Measurements from ENCODE around the gene ATXN2.

ATXN2 gene

DNA sequence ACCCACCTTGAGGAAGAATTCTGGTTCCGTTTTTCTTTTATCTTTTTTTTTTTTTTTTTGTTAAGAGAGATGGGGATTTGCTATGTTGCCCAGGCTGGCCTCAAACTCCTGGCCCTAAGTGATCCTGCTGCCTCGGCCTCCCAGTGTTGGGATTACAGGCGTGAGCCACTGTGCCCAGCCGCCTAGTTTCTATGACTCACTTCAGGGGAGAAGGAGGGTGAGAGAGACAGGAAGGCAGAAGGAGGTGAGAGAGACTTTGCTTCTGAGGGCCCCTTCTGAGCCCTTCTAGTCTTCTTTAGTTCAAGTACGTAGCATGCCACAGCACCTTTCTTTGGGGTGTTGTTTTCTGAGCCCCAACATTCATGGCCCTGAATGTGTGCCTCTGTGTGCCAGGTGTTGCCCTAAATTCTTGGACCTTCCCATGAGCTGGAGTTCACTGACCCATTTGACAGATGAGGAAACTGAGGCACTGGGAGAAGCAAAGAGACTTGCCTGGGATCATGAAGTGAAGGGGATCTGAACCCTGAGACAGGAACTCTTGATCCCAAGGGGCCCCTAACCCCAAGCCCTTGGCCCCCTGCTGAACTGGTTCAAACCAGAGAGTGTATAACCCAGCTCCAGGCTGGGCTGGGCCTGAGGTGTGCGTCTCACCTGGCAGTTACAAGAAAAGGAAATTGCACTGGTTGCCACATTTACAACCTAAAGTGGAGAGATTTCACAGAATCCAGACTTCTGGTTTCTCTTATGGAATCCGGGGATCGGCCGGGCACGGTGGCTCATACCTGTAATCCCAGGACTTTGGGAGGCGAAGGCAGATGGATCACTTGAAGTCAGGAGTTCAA, 172.6 kb downstream of the ATXN2 start:
- Histone ChIP-seq H3K9me3 (replicated peaks; ENCODE audit: insufficient read depth, low read length) (no peaks in the 10 kb centered on the region), H3K9me2 (replicated peaks; ENCODE audit: insufficient read depth, low read length) (no peaks in the 10 kb centered on the region), H3K27me3 (replicated peaks; ENCODE audit: insufficient read depth, low read length) (no peaks in the 10 kb centered on the region), H3K9ac (ENCODE audit: low read length) (no peak overlapping the region), H3F3A (ENCODE audit: insufficient read depth, low read length) (no peaks in the 10 kb centered on the region), H3K79me2 (ENCODE audit: low read length) (peaks cover 5% of the 10 kb centered on the region), H3K27ac (ENCODE audit: low read length) (no peak overlapping the region), H3K4me1 (ENCODE audit: low read length) (peaks cover 18% of the 10 kb centered on the region), H4K20me1 (ENCODE audit: insufficient read depth, low read length) (no peaks in the 10 kb centered on the region), H2AFZ (ENCODE audit: low read length) (no peak overlapping the region), H3K36me3 (replicated peaks; ENCODE audit: insufficient read depth, low read length) (no peaks in the 10 kb centered on the region), H3K4me2 (ENCODE audit: low read depth, low read length) (no peak overlapping the region), H3K4me3 (ENCODE audit: low read length) (no peak overlapping the region)
- TF ChIP-seq EZH2 (optimal IDR thresholded peaks at IDR 0.05; ENCODE audit: low read depth, low read length), result no peak
- TF ChIP-seq, protein P1, sequence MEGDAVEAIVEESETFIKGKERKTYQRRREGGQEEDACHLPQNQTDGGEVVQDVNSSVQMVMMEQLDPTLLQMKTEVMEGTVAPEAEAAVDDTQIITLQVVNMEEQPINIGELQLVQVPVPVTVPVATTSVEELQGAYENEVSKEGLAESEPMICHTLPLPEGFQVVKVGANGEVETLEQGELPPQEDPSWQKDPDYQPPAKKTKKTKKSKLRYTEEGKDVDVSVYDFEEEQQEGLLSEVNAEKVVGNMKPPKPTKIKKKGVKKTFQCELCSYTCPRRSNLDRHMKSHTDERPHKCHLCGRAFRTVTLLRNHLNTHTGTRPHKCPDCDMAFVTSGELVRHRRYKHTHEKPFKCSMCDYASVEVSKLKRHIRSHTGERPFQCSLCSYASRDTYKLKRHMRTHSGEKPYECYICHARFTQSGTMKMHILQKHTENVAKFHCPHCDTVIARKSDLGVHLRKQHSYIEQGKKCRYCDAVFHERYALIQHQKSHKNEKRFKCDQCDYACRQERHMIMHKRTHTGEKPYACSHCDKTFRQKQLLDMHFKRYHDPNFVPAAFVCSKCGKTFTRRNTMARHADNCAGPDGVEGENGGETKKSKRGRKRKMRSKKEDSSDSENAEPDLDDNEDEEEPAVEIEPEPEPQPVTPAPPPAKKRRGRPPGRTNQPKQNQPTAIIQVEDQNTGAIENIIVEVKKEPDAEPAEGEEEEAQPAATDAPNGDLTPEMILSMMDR (IDR thresholded peaks at IDR 0.05; ENCODE audit: low read length), result no peak
- no peak for TF ChIP-seq EZH2phosphoT487 (IDR thresholded peaks at IDR 0.05; ENCODE audit: low read length)
- DNase-seq, result no peak

DNA sequence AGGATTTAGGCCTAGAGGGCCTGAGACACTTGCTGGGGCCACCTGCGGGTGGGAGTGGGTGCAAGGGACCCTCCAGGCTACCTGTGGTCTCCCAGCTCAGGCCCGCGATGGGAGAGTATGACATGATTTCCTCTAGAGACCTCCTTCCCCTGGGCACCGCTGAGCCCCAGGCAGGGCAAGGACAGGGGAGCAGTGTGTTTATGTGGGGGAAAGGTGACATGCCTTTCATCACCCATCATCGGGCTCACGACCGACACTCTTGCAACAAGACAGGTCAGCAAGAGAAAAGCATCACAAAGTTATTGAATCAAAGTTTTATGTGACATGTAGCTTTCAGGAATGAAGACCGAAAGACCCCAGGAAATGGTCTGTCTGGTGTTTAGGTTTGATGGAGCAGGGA, 173.5 kb downstream of the ATXN2 start:
- DNase-seq, result no peak
- no peaks in the 10 kb centered on the region for H3K9me2 ChIP-seq (replicated peaks; ENCODE audit: insufficient read depth, low read length)
- H3K4me3 ChIP-seq (ENCODE audit: low read length), result no peak overlapping the region
- H2AFZ ChIP-seq (ENCODE audit: low read length), result no peak overlapping the region
- no peaks in the 10 kb centered on the region for H3F3A ChIP-seq (ENCODE audit: insufficient read depth, low read length)
- no peak overlapping the region for H3K9ac ChIP-seq (ENCODE audit: low read length)
- H3K27ac ChIP-seq (ENCODE audit: low read length), result no peak overlapping the region
- 0 out of 2 replicates have a peak, but pooled peaks cover 11% of the 10 kb centered on the region for H3K4me1 ChIP-seq (ENCODE audit: low read length)
- H3K4me2 ChIP-seq (ENCODE audit: low read depth, low read length), result no peak overlapping the region
- H3K9me3 ChIP-seq (replicated peaks; ENCODE audit: insufficient read depth, low read length), result no peaks in the 10 kb centered on the region
- TF ChIP-seq, protein P1 (IDR thresholded peaks at IDR 0.05; ENCODE audit: low read length), result no peak
- TF ChIP-seq EZH2phosphoT487 (IDR thresholded peaks at IDR 0.05; ENCODE audit: low read length) (no peak), EZH2 (optimal IDR thresholded peaks at IDR 0.05; ENCODE audit: low read depth, low read length) (no peak)
- no peaks in the 10 kb centered on the region for H4K20me1 ChIP-seq (ENCODE audit: insufficient read depth, low read length)
- H3K36me3 ChIP-seq (replicated peaks; ENCODE audit: insufficient read depth, low read length), result no peaks in the 10 kb centered on the region
- H3K27me3 ChIP-seq (replicated peaks; ENCODE audit: insufficient read depth, low read length), result no peaks in the 10 kb centered on the region
- H3K79me2 ChIP-seq (ENCODE audit: low read length), result peaks cover 3% of the 10 kb centered on the region

DNA sequence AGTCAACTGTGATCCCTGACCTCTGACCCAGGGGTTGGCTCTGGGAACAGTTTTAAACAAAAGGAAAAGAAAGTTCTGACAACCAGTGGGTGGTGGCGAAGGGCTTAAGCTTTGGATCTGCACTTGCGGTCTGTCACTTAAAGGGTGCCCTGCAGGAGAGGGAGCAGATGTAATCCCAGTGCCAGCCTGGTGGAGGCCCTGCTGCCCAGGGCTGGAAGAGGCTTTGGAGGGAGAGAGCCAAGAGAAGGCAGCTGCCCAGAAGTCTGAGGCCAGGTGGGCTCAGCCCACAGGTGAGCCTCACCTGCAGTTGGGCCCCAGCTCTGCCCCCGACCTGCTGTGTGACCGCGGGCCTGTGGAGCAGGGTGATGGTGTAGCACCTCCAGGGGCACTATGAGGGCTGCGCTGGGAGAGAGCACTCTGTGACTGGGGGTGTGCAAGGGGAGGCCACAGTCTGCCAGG, 174.3 kb downstream of the ATXN2 start:
- Histone ChIP-seq H3F3A (ENCODE audit: insufficient read depth, low read length) (no peaks in the 10 kb centered on the region), H3K27me3 (replicated peaks; ENCODE audit: insufficient read depth, low read length) (no peaks in the 10 kb centered on the region), H3K27ac (ENCODE audit: low read length) (no peak overlapping the region), H4K20me1 (ENCODE audit: insufficient read depth, low read length) (no peaks in the 10 kb centered on the region), H2AFZ (ENCODE audit: low read length) (no peak overlapping the region), H3K9me2 (replicated peaks; ENCODE audit: insufficient read depth, low read length) (no peaks in the 10 kb centered on the region), H3K9me3 (replicated peaks; ENCODE audit: insufficient read depth, low read length) (no peaks in the 10 kb centered on the region), H3K4me3 (ENCODE audit: low read length) (no peak overlapping the region), H3K9ac (ENCODE audit: low read length) (no peak overlapping the region), H3K79me2 (ENCODE audit: low read length) (no peaks in the 10 kb centered on the region; the same call in 1 of the 2 replicates), H3K4me1 (ENCODE audit: low read length) (0 out of 2 replicates have a peak, but pooled peaks cover 3% of the 10 kb centered on the region), H3K4me2 (ENCODE audit: low read depth, low read length) (no peak overlapping the region), H3K36me3 (replicated peaks; ENCODE audit: insufficient read depth, low read length) (no peaks in the 10 kb centered on the region)
- DNase-seq, result no peak
- TF ChIP-seq, protein P1 (IDR thresholded peaks at IDR 0.05; ENCODE audit: low read length), result no peak
- TF ChIP-seq EZH2 (optimal IDR thresholded peaks at IDR 0.05; ENCODE audit: low read depth, low read length), result no peak
- TF ChIP-seq EZH2phosphoT487 (IDR thresholded peaks at IDR 0.05; ENCODE audit: low read length), result no peak

Data from MM.1S (cell line).